Bronchus fibroblast of lung (primary cell): ENCODE results near the gene ERMN. TPM values are rescaled to one million over a fixed set of nuclear protein-coding genes. Genes with fewer than 3 reads are reported as not detected.

Experiments used
- total RNA-seq: library from RNA; depleted of rRNA; stranded (reverse); fragments of >200 nt; gene quantifications from 2 replicates; pipeline ENCODE4 v1.2.3, GENCODE V29; 2015

Gene ERMN, protein sequence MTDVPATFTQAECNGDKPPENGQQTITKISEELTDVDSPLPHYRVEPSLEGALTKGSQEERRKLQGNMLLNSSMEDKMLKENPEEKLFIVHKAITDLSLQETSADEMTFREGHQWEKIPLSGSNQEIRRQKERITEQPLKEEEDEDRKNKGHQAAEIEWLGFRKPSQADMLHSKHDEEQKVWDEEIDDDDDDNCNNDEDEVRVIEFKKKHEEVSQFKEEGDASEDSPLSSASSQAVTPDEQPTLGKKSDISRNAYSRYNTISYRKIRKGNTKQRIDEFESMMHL
- total RNA-seq, result not detected in 2 replicates

GRCh38 chr2:157325786-157326185, at the start of gene ERMN:
Gene ERMN, minus strand, starts transcription at chr2:157325824. Its CDS starts 182 bp downstream, at chr2:157325642.

Other genes with a start within 250 kb of the ERMN start
- gene GALNT5, start 68.1 kb downstream of the ERMN start, total RNA-seq, result 9.5 and 11.1 TPM in 2 replicates
- gene CYTIP, start 118.3 kb upstream of the ERMN start, total RNA-seq, result not detected in 2 replicates